Smooth muscle cell (in vitro differentiated cells): ENCODE data around the gene CDK14. TPM values are rescaled to one million over a fixed set of nuclear protein-coding genes. Genes with fewer than 3 reads are reported as not detected.

Experiments used
- DNase-seq: peaks from one replicate; lab custom pipeline; 2025; ENCODE audit not compliant: unreplicated experiment; lab: John Stamatoyannopoulos, UW
- H2AFZ ChIP-seq: fragments of 200-600 bp; sonication (generic); 2 replicates; pipeline ENCODE4 v1.6.0; 2016; ENCODE audit warnings: antibody characterized with exemption, low read depth, mild to moderate bottlenecking
- H3F3A ChIP-seq: fragments of 200-600 bp; sonication (generic); 2 replicates; pipeline ENCODE4 v1.6.0; 2017; ENCODE audit warnings: antibody characterized with exemption, low read depth
- H3K27ac ChIP-seq: fragments of 200-600 bp; sonication (generic); 2 replicates; pipeline ENCODE4 v1.5.1; 2016; ENCODE audit warnings: low read depth, mild to moderate bottlenecking
- H3K27me3 ChIP-seq: fragments of 200-600 bp; sonication (generic); 2 replicates; pipeline ENCODE4 v1.6.1; 2016; ENCODE audit warnings: low read depth, mild to moderate bottlenecking
- H3K36me3 ChIP-seq: fragments of 200-600 bp; sonication (generic); 2 replicates; pipeline ENCODE4 v1.5.1; 2016; ENCODE audit warnings: low read depth
- H3K4me1 ChIP-seq: fragments of 200-600 bp; sonication (generic); 2 replicates; pipeline ENCODE4 v1.5.1; 2016; ENCODE audit warnings: low read depth
- H3K4me2 ChIP-seq: fragments of 200-600 bp; sonication (generic); 2 replicates; pipeline ENCODE4 v1.6.0; 2016; ENCODE audit warnings: mild to moderate bottlenecking
- H3K4me3 ChIP-seq: fragments of 200-600 bp; sonication (generic); 2 replicates; pipeline ENCODE4 v1.5.1; 2016; ENCODE audit warnings: mild to moderate bottlenecking
- H3K79me2 ChIP-seq: fragments of 200-600 bp; sonication (generic); 2 replicates; pipeline ENCODE4 v1.6.0; 2016; ENCODE audit warnings: low read depth, mild to moderate bottlenecking
- H3K9ac ChIP-seq: fragments of 200-600 bp; sonication (generic); 2 replicates; pipeline ENCODE4 v1.6.0; 2016; ENCODE audit warnings: low read depth
- H3K9me3 ChIP-seq: fragments of 200-600 bp; sonication (generic); replicated peaks from 2 replicates; pipeline ENCODE4 v1.5.1; 2016; ENCODE audit warnings: low read depth
- H4K20me1 ChIP-seq: fragments of 200-600 bp; sonication (generic); 2 replicates; pipeline ENCODE4 v1.6.0; 2016; ENCODE audit warnings: low read depth
- CTCF ChIP-seq: fragments of 200-600 bp; sonication (generic); IDR thresholded peaks from 2 replicates; pipeline ENCODE4 v1.5.1; 2017; ENCODE audit warnings: borderline replicate concordance, mild to moderate bottlenecking, antibody characterized with exemption; ENCODE audit not compliant: insufficient read depth, poor library complexity, severe bottlenecking
- WGBS: methylation state at CpG from one replicate; pipeline ENCODE4 v1.1.7; 2016; ENCODE audit warnings: low lambda C conversion rate; 5-methylcytosine and 5-hydroxymethylcytosine counted together
- polyA plus RNA-seq: library from polyadenylated mRNA; unstranded; fragments of >200 nt; fragmentation: Nextera tagmentation; extraction: Ambion mirVana; gene quantifications from 2 replicates; pipeline ENCODE4 v1.2.1, GENCODE V29; 2016
- total RNA-seq: library from RNA; depleted of rRNA; stranded (reverse); fragments of >200 nt; gene quantifications from 2 replicates; pipeline ENCODE4 v1.2.3, GENCODE V29; 2014

Gene CDK14
- total and polyA plus RNA-seq, 2 experiments from 2014 or later, result 4.1 to 5.3 TPM

GRCh38 chr7:90877201-90877600 is 281.1 kb downstream of the CDK14 start:
- WGBS, result 48% methylated on average over 2 of the region's 2 CpGs
- Histone ChIP-seq H3F3A (no peaks in the 10 kb centered on the region), H3K9me3 (no peaks in the 10 kb centered on the region), H3K27me3 (no peaks in the 10 kb centered on the region), H2AFZ (no peak overlapping the region), H3K36me3 (no peaks in the 10 kb centered on the region), H3K27ac (no peak overlapping the region), H3K4me2 (no peak overlapping the region), H3K9ac (no peak overlapping the region), H4K20me1 (no peaks in the 10 kb centered on the region), H3K79me2 (no peaks in the 10 kb centered on the region), H3K4me3 (no peak overlapping the region), H3K4me1 (no peaks in the 10 kb centered on the region)
- DNase-seq, result no peak
- TF ChIP-seq CTCF, result no peak

- H3K9ac ChIP-seq, result no peak overlapping the region
- no peak overlapping the region for H3K4me2 ChIP-seq
- TF ChIP-seq CTCF, result no peak
- no peak for DNase-seq
- H2AFZ ChIP-seq, result no peak overlapping the region
- no peaks in the 10 kb centered on the region for H3K27me3 ChIP-seq
- no peak overlapping the region for H3K4me3 ChIP-seq
- H3K36me3 ChIP-seq, result no peaks in the 10 kb centered on the region
- no peaks in the 10 kb centered on the region for H3K9me3 ChIP-seq
- H3F3A ChIP-seq, result no peaks in the 10 kb centered on the region
- WGBS, result 82% methylated on average over 3 of the region's 3 CpGs
- H3K79me2 ChIP-seq, result no peaks in the 10 kb centered on the region
- H4K20me1 ChIP-seq, result no peaks in the 10 kb centered on the region
- H3K4me1 ChIP-seq, result no peaks in the 10 kb centered on the region
- H3K27ac ChIP-seq, result no peak overlapping the region
Measured at GRCh38 chr7:90879924-90880323, 283.8 kb downstream of the CDK14 start.

DNA sequence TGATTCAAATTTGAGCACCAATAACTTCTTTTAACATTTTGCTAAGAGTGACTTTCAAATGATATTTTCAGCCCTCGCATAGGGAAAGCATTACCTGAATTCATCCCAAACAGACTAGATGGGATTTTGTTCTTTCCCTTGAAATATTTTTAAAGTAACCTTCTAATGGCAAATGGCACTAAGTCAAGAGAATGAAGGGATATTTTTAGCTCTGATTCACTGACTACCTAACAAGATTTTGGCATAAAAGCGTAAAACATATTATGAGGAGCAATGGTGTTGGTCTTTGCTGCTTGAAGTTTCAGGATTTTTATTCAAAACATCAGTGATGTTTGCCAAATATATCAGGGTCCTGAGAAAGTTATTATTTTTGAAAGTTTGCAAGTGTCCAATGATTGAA is 290.3 kb downstream of the CDK14 start:
- Histone ChIP-seq H3F3A (no peaks in the 10 kb centered on the region), H3K4me2 (no peak overlapping the region), H3K36me3 (no peaks in the 10 kb centered on the region), H3K27ac (no peak overlapping the region), H2AFZ (no peak overlapping the region), H3K4me1 (no peaks in the 10 kb centered on the region), H3K9me3 (no peaks in the 10 kb centered on the region), H3K4me3 (no peak overlapping the region), H3K27me3 (no peaks in the 10 kb centered on the region), H3K79me2 (no peaks in the 10 kb centered on the region), H4K20me1 (no peaks in the 10 kb centered on the region), H3K9ac (no peak overlapping the region)
- DNase-seq, result no peak
- 96% methylated on average over 2 of the region's 2 CpGs for WGBS
- TF ChIP-seq CTCF, result no peak

- H3K27ac ChIP-seq, result no peak overlapping the region
- H3K4me3 ChIP-seq, result no peak overlapping the region
- 87% methylated on average over 2 of the region's 2 CpGs for WGBS
- no peak for DNase-seq
- no peaks in the 10 kb centered on the region for H4K20me1 ChIP-seq
- H3K4me2 ChIP-seq, result no peak overlapping the region
- no peaks in the 10 kb centered on the region for H3K27me3 ChIP-seq
- no peaks in the 10 kb centered on the region for H3K79me2 ChIP-seq
- no peaks in the 10 kb centered on the region for H3F3A ChIP-seq
- H3K9me3 ChIP-seq, result no peaks in the 10 kb centered on the region
- no peak overlapping the region for H3K9ac ChIP-seq
- H3K4me1 ChIP-seq, result no peaks in the 10 kb centered on the region
- TF ChIP-seq CTCF, result no peak
- no peaks in the 10 kb centered on the region for H3K36me3 ChIP-seq
- no peak overlapping the region for H2AFZ ChIP-seq
Measured at GRCh38 chr7:90889210-90889609, 293.1 kb downstream of the CDK14 start.
